Measurements from ENCODE around the gene FSIP1. TPM values are rescaled to one million over a fixed set of nuclear protein-coding genes. Genes with fewer than 3 reads are reported as not detected.
A peak's percentile ranks its signal among the peaks of the same experiment; 100 is the strongest.

Gene FSIP1
- total RNA-seq, 1 donor from 2014 or later, result 0.85 TPM

DNA sequence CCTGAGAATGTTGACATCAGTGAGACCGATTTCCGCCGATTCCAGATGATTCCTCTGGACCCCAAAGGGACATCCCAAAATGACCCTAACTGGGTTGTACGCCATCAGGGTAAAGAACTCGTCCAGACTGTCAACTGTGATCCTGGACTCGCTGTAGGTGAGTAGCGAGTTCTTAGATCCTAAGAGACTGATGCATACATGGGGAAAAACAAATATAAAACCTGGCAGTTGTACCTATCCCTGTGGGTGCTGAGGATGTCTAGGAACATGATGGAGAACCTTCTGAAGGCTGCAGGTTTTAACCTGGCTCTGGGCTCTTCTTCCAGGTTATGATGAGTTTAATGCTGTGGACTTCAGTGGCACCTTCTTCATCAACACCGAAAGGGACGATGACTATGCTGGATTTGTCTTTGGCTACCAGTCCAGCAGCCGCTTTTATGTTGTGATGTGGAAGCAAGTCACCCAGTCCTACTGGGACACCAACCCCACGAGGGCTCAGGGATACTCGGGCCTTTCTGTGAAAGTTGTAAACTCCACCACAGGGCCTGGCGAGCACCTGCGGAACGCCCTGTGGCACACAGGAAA, 189.5 kb downstream of the FSIP1 start:
- DNase-seq (ENCODE audit: low spot score) (no peak), ATAC-seq (no peak)
- intact Hi-C loops (cut with DNase I), result no loop called here

DNA sequence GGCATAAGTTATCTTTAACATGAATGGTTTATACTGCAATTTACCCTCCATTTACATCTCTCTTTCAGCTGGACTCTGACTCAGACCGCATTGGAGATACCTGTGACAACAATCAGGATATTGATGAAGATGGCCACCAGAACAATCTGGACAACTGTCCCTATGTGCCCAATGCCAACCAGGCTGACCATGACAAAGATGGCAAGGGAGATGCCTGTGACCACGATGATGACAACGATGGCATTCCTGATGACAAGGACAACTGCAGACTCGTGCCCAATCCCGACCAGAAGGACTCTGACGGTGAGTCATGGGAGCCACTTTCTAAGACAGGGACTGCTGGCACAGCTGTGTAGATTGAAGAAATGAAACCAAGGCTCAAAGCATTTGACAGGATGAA, 190.1 kb downstream of the FSIP1 start:
- DNase-seq (ENCODE audit: low spot score) (no peak), ATAC-seq (no peak)
- intact Hi-C loops (cut with DNase I), result no loop called here

DNA sequence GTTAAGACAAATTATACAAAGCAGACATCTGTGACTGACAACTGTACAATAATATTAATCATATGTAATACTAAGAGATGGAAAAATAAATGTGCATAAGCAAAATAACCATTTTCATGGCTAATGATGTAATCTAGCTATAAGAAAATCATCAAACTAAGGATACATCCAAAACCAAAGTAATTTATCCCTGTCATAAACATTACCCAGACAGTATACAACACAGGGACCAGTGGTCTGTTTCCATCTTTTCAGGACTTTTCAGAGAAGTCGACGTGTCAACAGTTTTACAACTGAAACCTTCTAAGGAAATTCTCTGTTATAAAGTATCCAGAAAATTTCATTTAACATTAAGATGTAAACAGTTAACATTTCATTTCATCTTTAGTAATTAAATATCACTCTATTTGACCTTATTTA, 190.7 kb downstream of the FSIP1 start:
- no peak for DNase-seq (ENCODE audit: low spot score)
- no peak for ATAC-seq
- intact Hi-C loops (cut with DNase I), result no loop called here

DNA sequence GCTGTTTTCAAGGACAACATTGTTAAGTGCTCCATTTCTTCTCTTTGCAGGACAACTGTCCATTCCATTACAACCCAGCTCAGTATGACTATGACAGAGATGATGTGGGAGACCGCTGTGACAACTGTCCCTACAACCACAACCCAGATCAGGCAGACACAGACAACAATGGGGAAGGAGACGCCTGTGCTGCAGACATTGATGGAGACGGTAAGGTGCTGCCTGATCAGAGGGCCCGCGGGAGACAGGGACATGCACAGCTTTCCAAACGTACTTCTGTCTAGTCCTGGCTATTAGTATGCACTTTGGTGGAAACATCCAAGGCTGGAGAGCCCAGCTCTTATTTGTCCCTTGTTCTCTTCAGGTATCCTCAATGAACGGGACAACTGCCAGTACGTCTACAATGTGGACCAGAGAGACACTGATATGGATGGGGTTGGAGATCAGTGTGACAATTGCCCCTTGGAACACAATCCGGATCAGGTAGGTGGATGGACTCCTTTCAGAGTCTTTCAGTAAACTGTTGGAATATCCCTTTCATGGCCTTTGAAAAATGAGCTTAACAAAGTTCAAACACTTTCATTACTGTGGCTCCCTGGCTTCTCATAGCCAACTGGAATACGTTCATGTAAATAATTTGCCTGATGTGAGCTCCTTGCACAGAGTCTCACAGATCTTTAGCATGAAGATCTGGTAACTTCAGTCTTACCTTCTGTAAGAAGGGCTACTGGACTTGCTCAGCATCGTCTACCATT, 191.3 kb downstream of the FSIP1 start:
- DNase-seq (ENCODE audit: low spot score) (no peak), ATAC-seq (no peak)
- intact Hi-C loops (cut with DNase I), result no loop called here

DNA sequence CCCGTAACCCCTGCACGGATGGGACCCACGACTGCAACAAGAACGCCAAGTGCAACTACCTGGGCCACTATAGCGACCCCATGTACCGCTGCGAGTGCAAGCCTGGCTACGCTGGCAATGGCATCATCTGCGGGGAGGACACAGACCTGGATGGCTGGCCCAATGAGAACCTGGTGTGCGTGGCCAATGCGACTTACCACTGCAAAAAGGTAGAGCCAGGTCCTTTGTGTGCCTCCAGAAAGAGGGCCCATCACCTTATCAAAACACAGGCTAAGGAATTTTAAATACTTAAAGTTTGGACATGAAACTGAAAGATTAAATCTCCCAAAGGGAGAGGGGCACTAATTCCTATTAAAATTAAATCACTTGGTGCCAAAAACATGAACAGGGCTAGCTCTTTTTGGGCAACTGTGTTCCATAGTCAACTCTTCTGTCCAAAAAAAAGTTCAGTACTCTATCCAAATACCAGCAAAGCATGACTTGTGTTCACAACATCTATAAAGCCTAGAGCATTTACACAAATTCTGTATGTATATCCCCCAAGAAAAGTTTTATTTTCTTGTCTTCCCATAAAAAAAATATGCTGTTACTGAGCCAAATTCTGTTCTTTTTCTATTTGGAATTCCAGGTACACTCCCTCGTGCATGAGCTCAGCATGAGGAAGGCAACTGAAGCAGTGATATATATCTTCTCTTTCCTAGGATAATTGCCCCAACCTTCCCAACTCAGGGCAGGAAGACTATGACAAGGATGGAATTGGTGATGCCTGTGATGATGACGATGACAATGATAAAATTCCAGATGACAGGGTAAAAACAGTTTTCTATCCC, 192.6 kb downstream of the FSIP1 start:
- intact Hi-C loops (cut with DNase I), result no loop called here
- DNase-seq (ENCODE audit: low spot score) (no peak), ATAC-seq (no peak)

DNA sequence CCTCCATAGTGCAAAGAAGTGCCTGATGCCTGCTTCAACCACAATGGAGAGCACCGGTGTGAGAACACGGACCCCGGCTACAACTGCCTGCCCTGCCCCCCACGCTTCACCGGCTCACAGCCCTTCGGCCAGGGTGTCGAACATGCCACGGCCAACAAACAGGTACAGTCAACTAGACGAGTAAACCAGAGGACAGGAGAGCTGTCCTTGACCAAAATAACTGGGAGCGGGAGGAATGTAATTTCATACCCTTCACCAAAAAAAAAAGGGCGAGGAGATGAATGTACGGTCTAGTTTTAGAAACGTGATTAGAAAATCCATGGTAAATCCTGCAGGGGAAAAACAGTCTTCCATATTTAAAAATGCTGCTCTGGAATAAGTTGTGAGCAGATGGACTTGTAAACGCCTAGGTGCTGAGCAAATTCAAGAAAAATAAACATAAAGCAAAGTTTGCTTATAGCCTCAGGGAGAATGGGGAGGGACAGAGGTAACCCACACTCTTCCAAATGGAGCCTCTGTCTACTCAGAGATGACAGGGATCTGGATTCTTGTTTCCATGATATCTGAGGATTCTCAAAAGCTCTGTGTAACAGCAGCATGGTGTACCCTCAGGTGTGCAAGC, 193.3 kb downstream of the FSIP1 start:
- intact Hi-C loops (cut with DNase I), result no loop called here
- DNase-seq (ENCODE audit: low spot score), result no peak
- no peak for ATAC-seq

DNA sequence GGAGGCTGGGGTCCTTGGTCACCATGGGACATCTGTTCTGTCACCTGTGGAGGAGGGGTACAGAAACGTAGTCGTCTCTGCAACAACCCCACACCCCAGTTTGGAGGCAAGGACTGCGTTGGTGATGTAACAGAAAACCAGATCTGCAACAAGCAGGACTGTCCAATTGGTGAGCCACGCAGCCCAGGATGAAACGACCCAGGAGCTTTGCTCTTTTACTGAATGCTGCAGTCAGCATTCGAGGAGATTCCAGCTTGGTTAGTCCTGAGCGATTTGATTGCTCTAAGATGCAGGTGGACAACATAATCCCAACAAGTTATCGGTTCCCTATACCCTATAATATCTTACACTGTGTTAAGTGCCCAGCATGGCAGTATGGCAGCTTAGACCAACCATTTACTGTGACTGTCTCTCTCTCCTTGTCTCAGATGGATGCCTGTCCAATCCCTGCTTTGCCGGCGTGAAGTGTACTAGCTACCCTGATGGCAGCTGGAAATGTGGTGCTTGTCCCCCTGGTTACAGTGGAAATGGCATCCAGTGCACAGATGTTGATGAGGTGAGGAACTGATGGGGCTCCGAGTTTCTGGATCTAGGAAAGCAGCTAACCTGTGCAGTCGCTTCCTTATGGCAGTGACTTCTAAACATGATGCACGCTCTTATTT, 194.0 kb downstream of the FSIP1 start:
- ATAC-seq, result no peak
- DNase-seq (ENCODE audit: low spot score), result no peak
- intact Hi-C loops (cut with DNase I), result no loop called here

DNA sequence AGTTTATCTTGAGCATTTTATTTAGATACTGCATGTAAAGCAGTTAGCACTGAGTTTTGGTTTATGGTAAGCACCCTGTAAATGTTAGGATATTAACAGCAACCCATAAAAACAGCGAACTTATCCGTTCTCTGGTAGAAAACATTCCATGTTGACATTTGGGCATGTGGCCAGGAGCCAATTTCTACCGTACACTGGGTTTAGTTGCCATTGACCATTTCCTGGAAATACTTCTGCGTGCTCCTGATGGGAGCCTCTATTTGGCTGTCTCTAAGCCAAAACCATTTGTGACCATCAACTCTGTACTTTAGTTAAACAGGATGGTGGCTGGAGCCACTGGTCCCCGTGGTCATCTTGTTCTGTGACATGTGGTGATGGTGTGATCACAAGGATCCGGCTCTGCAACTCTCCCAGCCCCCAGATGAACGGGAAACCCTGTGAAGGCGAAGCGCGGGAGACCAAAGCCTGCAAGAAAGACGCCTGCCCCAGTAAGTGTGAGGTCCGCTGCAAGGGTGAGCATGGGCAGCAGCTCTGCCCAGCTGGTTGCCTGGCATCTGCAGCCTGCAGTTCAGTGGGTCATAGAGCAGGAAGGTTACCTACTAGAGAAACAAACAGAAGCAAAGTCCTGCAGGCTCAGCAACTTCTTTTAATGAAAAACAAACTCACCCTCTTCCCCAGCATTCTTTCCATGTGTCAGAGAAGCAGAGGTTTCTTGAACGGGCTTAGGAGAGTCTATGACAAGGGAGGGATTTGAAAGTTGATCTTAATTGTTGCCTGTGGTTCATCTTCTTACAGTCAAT, 194.7 kb downstream of the FSIP1 start:
- ATAC-seq, result no peak
- no peak for DNase-seq (ENCODE audit: low spot score)
- intact Hi-C loops (cut with DNase I), result no loop called here

DNA sequence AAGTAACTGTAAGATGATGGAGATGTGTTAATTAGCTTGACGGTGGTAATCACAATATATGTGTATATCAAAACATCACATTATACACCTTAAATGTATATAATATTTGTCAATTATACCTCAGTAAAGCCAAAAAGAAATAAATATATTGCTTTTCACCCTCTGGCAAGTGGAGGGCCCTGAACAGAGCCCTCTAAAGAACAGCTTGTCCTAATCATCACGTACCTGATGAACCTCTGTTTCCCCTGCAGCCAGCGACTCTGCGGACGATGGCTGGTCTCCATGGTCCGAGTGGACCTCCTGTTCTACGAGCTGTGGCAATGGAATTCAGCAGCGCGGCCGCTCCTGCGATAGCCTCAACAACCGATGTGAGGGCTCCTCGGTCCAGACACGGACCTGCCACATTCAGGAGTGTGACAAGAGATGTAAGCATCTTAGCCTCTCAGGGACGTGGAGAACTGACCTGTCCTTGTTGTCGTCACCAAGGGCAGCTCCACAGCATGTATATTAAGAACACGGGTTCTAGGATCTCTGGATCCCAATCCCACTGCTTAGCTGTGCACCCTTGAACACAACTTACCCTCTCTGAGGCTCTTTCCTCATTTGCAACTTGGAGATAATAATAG, 195.4 kb downstream of the FSIP1 start:
- ATAC-seq, result no peak
- DNase-seq (ENCODE audit: low spot score), result no peak
- intact Hi-C loops (cut with DNase I), result no loop called here

DNA sequence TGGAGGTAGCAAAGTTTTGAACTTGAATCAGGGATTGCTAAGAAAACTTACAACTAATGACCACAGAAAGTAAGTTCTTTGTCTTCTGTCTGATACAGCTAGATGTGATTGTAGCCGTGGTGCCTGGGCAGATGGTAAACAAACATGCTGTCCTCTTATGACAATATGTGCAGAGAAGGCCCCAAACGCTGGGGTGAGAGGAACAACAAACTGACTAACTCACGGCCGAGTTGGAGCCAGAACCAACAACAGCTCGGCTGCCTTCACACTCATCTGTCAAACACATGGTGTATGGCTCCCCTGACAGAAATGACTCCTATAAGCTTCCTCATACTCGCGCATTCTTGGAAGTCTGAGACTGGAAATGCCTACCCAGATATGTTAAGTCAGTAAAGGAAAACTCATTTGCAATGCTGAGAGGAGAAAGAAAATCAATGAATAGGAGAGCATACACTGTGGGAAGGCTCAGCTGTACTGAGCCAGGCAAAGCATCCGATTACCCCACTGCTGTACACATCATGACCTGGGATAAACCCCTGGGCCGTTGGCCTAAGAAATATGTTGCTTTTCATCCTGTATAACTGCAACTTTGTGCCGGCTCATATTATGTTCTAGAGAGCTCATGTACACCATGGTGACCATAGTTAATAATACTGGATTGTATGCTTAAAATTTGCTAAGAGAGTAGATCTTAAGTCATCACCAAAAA, 196.1 kb downstream of the FSIP1 start:
- peak; percentile 44 for ATAC-seq
- no peak for DNase-seq (ENCODE audit: low spot score)
- intact Hi-C loops (cut with DNase I), result no loop called here

DNA sequence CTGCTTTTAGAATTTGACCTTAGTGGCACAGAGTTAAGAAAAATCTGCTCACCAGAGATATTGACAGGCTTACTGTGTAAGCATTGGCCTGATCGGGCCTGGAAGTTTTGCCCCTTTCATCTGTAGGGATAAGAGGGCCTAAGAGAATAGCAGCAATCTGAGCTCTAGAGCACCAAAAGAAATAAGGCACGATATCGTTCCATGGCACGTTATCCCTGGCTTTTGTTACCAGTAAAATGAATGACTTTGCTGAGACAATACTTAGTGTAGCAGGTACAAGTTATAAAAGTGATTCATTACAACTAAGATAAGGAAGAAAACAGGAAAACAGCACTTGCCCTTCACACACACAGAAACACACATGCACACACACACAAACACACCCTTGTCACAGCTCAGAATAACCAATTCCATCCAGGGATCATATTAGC, 196.8 kb downstream of the FSIP1 start:
- intact Hi-C loops (cut with DNase I), result no loop called here
- DNase-seq (ENCODE audit: low spot score), result no peak
- no peak for ATAC-seq

DNA sequence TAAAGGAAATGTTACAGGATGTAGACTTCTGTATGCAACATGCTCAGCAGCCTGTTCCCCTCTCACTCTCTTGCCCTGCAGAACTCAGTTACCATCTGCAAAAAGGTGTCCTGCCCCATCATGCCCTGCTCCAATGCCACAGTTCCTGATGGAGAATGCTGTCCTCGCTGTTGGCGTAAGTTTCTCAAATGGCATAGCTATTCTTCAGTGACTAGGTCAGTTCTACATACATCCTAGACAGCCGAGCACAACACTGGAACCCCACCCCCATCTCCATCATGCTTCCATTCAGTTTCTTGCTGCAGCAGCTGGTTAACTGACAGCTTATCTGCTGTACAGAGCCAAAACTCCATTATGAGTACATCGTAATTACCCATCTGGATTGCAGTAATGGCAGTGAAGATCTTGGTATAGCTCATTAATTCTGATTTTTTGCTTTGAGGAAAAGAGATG, 197.2 kb downstream of the FSIP1 start:
- intact Hi-C loops (cut with DNase I), result no loop called here

DNA sequence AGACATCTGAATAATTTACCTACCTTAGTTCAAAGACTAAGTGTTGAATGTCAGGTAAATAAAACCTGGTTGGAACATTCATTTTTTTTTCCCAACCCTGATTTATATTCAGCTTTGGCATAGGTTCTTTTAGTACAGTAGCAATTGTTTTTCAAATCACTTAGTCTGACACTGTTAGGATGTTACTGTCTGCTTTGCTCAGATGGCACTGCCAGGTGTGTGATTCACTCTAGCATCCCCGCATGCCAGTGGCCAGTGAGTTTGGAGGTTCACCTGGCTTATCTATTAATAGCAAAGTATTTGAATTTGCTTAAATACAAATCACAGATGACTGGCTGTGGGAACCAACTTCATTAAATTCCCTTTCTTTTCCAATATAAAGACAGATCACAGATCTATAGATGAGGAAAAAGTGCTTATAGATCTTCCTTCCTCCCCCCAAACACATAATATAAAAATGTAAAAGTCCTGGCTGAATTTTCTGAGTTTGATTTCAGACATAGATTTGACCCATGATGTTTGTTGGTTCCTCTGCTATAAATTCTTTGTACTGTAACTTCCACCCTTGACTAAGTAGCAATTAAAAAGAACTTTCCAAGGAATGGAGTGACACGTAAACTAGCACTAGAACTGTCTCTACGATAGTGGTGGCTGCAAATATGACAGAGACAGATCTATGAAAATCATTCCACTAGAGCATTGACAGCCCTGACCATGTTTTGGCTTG, 197.8 kb downstream of the FSIP1 start:
- DNase-seq (ENCODE audit: low spot score) (no peak), ATAC-seq (no peak)
- intact Hi-C loops (cut with DNase I), result loop anchor here (5.0 kb wide), 1 partner anchor 413 kb away; no protein-coding TSS in a partner anchor

More for the DNA sequence above, 197.2 kb downstream of the FSIP1 start:
- no peak for ATAC-seq
- no peak for DNase-seq (ENCODE audit: low spot score)

DNA sequence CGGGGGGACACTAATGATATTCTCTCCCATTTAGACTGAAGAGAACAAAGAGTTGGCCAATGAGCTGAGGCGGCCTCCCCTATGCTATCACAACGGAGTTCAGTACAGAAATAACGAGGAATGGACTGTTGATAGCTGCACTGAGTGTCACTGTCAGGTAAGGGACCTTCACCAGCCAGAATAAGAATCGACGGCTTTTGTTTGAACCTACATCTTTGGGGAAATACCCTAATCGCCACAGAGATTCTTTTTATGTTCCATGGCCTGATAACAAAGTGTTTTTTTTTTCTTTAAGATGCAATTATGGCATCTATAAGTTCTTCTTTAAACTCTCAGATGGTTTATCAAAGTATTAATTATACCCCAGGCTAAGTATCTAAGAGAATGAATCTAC, 198.4 kb downstream of the FSIP1 start:
- intact Hi-C loops (cut with DNase I), result loop anchor here (5.0 kb wide), 1 partner anchor 412 kb away; no protein-coding TSS in a partner anchor
- no peak for DNase-seq (ENCODE audit: low spot score)
- no peak for ATAC-seq

DNA sequence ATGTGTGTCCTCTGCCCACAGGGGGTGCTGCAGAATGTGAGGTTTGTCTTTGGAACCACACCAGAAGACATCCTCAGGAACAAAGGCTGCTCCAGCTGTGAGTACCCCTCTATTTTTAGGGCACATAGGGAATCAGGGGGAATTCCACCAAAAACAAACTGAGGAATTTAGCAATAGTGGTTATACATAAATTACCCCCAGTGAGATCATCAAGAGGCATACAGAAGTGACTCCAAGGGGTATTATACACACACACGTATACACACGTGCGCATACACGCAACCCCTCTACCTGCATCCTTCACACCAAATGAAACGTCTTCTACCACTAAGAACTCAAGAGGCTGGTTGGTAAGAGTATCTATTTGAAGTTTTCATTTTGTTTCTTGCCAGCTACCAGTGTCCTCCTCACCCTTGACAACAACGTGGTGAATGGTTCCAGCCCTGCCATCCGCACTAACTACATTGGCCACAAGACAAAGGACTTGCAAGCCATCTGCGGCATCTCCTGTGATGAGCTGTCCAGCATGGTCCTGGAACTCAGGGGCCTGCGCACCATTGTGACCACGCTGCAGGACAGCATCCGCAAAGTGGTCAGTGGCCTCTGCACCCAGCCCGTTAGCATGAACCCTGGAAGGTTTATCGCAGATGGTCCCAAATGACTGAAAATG, 198.9 kb downstream of the FSIP1 start:
- ATAC-seq (no peak), DNase-seq (ENCODE audit: low spot score) (no peak)
- intact Hi-C loops (cut with DNase I), result loop anchor here (5.0 kb wide), 1 partner anchor 411 kb away; no protein-coding TSS in a partner anchor

Data from sciatic nerve (tissue), 2 donors.